Ovary (tissue), 3 donors: ENCODE results near the gene IPPK.

Experiments
- EP300 ChIP-seq: sonication (generic); formaldehyde crosslinking; IDR thresholded peaks from one replicate; pipeline ENCODE4 v1.6.1; 2017; ENCODE audit warnings: antibody characterized with exemption
- POLR2A ChIP-seq: fragments of 450-650 bp; IDR thresholded peaks from one replicate; pipeline ENCODE4 v1.6.1; 2017; ENCODE audit warnings: antibody characterized with exemption, mild to moderate bottlenecking, moderate library complexity
- TF ChIP-seq, protein P1 (sequence below), 3 donors: fragments of 450-650 bp in 2 of 3; fragments of 200-600 bp in 1 of 3; IDR thresholded peaks; one replicate each; pipeline versions ENCODE4 v1.5.1 to v1.8.0; 2016 to 2022; ENCODE audit warnings: antibody characterized with exemption in 3 of 3, mild to moderate bottlenecking in 1 of 3
- donor health status: DM: no; HTN: no; CAD: no.

DNA sequence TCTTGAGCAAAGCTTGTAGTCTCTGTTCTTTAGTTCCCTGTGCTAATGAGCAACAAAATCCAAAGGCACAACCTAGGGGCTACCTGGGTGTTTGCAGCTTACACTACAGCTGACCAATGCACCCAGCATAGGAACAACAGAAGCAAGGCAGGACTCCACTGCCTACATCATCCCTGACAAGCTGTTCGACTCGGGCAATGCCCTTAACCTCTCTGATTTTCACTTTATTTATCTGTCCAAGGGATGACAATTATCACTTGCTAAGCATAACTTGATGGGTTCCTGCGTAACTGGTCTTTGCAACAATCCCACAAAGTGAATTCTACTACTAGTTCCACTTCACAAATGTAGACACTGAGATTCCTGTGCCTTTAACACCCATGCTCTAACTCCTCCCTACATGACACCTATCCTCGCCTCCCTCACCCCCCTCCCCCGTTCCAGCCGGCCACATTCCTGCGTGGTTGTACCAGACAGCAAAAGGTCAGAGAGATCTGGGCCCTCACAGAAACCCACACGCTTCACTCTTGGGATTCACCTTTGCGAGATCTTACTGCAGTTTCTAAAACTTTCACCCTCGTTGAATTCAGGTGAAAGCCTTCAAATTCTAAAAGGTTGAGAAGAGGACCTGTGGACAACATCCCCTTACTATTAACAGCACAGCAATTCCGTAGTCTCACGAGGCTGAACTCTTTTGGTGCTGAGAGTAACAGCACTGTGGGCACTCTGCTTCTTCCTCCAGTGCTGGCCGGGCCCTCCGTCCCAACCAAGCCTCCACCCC is 995 bp downstream of the IPPK start:
- TF ChIP-seq, protein P1, sequence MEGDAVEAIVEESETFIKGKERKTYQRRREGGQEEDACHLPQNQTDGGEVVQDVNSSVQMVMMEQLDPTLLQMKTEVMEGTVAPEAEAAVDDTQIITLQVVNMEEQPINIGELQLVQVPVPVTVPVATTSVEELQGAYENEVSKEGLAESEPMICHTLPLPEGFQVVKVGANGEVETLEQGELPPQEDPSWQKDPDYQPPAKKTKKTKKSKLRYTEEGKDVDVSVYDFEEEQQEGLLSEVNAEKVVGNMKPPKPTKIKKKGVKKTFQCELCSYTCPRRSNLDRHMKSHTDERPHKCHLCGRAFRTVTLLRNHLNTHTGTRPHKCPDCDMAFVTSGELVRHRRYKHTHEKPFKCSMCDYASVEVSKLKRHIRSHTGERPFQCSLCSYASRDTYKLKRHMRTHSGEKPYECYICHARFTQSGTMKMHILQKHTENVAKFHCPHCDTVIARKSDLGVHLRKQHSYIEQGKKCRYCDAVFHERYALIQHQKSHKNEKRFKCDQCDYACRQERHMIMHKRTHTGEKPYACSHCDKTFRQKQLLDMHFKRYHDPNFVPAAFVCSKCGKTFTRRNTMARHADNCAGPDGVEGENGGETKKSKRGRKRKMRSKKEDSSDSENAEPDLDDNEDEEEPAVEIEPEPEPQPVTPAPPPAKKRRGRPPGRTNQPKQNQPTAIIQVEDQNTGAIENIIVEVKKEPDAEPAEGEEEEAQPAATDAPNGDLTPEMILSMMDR (IDR thresholded peaks at IDR 0.05), result no peak
- TF ChIP-seq EP300 (no peak), POLR2A (no peak)
